Ovary (tissue), 3 donors: ENCODE measurements around the gene CA14.

Experiments
- POLR2A ChIP-seq: fragments of 450-650 bp; IDR thresholded peaks from one replicate; pipeline ENCODE4 v1.6.1; 2017; ENCODE audit warnings: antibody characterized with exemption, mild to moderate bottlenecking, moderate library complexity
- TF ChIP-seq, protein P1 (sequence below), 3 donors: fragments of 450-650 bp in 2 of 3; fragments of 200-600 bp in 1 of 3; IDR thresholded peaks; one replicate each; pipeline versions ENCODE4 v1.5.1 to v1.8.0; 2016 to 2022; ENCODE audit warnings: antibody characterized with exemption in 3 of 3, mild to moderate bottlenecking in 1 of 3
- donor health status: DM: no; HTN: no; CAD: no.

DNA sequence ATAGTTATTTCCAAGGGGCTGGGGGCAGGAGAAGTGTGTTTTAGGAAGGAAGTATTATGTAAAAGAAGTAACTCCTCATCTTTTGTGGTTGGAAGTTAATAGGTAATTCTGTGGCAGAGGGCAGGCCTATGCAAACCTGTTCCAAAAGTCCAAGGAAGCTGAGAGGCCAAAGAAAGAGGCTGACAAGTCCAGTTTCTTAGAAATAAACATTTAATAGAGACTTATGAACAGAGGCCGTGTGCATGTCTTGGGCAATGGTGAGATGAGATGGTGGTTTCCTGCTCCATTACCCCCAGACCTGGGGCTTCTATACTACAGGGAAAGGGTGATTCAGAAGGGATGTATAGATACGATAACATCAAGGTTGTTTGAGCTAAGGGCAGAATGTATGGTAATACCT lies 7.6 kb upstream of the CA14 start:
- TF ChIP-seq, protein P1, sequence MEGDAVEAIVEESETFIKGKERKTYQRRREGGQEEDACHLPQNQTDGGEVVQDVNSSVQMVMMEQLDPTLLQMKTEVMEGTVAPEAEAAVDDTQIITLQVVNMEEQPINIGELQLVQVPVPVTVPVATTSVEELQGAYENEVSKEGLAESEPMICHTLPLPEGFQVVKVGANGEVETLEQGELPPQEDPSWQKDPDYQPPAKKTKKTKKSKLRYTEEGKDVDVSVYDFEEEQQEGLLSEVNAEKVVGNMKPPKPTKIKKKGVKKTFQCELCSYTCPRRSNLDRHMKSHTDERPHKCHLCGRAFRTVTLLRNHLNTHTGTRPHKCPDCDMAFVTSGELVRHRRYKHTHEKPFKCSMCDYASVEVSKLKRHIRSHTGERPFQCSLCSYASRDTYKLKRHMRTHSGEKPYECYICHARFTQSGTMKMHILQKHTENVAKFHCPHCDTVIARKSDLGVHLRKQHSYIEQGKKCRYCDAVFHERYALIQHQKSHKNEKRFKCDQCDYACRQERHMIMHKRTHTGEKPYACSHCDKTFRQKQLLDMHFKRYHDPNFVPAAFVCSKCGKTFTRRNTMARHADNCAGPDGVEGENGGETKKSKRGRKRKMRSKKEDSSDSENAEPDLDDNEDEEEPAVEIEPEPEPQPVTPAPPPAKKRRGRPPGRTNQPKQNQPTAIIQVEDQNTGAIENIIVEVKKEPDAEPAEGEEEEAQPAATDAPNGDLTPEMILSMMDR (IDR thresholded peaks at IDR 0.05): no peak
- TF ChIP-seq POLR2A: no peak
